OCI-M2 (cell line): ENCODE results near the gene CTSW.
A peak's percentile ranks its signal among the peaks of the same experiment; 100 is the strongest.

Source experiments
- DNase-seq: peaks from one replicate; lab custom pipeline; 2025; ENCODE audit not compliant: unreplicated experiment; lab: John Stamatoyannopoulos, UW

Gene CTSW

DNA sequence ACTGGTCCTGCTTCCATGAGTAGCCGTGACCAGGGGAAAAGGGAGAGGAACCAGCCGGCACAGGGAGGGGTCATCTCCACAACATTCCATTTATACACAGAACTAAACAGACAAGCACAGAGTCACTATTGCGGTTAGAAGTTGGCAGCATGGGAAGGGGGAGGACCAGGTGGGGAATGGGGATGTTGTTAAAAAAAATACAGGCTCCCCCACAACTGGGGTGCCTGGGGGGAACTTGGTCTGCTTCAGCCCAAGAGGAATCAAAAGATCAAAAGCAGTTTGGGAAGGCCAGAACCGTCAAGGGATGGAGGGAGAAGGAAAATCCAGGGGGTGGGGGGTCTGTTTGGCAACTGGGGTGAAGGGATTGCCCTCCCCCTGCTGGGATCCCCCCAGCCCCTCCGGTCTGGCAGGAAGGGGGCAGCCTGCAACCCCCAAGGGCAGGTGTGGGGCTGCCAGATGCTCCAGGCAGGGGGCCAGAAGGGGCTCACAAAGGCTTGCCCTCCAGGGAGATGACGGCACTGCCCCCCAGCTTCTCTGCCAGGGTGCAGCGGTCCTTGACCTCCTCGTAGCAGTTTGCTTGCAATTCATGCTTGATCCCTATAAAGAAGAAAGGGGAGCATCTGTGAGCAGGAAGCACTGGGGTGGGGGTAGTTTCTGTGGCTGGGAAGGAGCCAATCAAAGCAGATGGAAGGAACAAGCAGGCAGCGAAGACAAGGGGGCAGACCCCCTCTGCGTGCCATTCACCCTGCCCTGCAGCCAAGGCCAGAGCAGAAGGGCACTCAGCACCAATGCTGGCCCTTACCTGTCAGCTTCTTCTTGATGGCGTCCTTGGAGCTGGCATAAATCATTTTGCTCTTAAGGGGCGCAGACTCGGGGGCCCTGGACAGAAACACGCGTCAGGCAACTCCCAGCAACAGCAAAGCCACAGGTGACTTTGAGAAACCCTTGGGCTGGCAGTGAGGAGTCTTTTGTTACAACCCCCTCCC lies 24.5 kb upstream of the CTSW start:
- DNase-seq: no peak

DNA sequence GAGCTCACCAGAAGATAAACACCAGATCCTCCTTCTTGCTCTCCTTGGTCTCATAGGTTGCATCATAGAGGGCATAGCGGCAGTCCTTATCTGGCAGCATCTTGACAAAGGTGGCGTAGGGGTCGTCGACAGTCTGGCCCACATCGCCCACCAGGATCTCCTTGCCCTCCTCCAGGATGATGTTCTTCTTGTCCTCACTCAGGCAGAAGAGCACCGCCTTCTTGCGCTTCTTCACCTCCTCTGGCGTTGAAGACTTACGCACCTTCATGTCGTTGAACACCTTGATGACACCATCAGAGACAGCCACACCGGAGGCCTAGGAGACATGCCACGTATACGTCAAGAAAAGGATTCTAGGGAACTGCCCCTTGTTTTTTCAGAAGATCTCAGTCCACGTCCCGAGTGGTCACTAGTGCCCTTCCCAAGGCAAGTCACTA lies 23.7 kb upstream of the CTSW start:
- DNase-seq: no peak

DNA sequence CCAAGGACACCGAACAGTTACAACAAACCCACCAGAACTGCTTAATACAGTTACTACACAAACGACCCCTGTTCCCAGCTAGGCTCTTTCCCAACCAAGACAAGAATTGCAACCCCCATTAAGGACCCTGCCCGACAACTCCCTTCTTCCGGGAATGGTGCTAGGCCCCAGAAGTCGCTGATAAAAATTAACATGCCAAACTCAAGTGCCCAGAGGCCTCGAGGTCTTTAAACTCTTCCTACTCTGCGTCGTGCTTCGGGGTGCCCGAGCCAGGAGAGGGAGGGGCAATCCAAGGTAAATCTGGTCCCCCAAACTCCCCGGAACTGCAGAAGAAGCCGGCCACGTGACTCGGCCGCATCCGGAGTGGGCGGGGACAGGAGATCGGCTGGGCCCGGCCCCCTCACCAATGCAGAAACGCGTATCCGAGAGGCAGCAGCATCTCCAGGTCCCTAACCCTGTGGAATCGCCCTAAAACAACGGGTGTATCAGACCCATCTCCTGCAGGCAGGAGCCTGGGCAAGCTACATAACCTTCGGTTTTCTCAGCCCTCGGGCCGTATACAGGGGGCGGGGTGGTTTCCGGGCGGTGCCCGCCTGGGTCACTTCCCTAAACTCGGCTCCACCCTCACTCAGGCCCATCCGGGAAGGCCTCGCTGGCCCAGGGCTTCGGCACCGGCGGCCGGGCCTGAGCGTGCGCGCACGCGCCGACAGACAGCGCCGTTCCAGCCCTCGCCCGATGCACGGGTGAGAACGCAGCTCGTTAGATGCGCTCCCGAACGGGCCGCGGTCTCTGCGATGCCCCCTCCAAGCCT lies 22.7 kb upstream of the CTSW start:
- no peak for DNase-seq

DNA sequence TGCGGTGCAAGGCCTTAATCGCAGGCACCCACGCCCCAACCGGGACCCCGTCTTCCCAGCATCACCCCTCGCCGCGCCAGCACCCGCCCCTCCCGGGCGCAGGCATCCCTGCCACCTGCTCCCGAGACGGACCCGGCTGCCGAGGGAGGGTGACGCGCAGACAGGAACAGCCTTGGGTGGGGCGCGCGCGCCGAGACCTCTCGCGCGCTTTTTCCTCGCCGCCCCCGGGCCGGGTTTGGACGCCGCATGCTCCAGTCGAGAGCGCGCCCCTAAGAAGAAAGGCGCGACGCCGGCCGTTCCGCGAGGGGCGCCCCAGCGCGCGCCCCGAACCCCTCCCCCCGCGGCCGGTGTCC lies 22.2 kb upstream of the CTSW start:
- no peak for DNase-seq

DNA sequence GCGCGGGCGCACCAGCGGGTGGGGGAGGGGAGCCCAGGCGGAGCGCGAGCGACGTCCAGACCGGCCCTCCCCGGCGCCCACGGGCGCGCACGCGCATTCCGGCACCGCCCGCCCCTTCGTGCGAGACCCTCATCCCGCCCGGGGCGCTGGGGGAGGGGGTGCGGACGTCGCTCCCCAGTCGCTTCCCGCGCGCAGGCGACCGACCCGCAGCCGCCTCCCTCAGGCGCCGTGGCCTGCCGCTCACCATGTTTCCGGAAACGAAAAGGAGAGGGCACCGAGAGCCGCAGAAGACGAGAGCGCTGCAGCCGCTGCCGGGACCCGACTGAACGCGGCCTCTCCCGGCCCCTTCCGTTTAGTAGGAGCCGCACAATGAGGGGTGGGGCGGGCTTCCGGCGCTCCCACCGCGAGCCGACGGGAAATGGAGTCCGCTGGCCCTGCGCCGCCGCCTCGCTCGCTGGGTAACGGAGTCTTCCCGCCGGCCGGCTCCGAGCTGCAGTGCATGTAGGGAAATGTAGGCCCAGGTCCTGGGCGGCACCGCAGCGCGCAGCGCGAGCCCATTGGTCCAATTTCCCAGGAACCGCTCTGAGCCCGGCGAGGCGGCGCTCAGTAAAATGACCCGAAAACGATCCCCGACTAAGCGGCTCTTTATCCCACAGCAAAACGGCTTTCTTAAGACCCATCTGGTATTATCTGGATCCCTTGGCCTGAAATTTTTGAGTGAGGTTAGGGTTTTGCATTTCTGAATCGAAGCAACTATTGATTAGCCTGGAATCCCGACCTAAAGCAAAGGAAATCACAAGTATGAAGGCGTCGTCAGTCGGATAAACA lies 21.6 kb upstream of the CTSW start, which contains the start of gene CFL1:
Gene CFL1, minus strand, starts transcription at position 328 of the 828 bp plus-strand sequence. Its CDS starts 81 bp downstream, at position 247.
- peak; percentile 60 for DNase-seq

DNA sequence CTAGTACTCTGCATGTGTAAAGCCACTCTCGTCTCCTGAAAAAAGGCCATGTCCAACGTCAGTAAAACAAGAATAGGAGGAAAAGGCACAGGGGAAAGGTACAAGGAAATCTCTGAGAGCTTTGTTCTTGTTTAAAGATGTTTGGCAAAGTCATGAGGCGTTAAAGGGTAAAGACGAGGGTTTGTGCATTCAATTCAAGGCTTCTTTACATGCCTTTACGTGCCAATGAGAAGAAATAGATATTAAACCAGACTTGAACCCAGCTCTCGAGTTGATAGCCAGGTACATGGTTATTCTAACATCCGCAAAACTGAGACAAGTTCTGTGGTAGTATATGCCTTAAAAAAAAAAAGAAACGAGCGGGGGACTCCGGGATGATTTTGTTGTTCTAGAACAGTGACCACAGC lies 21.0 kb upstream of the CTSW start:
- DNase-seq: no peak

DNA sequence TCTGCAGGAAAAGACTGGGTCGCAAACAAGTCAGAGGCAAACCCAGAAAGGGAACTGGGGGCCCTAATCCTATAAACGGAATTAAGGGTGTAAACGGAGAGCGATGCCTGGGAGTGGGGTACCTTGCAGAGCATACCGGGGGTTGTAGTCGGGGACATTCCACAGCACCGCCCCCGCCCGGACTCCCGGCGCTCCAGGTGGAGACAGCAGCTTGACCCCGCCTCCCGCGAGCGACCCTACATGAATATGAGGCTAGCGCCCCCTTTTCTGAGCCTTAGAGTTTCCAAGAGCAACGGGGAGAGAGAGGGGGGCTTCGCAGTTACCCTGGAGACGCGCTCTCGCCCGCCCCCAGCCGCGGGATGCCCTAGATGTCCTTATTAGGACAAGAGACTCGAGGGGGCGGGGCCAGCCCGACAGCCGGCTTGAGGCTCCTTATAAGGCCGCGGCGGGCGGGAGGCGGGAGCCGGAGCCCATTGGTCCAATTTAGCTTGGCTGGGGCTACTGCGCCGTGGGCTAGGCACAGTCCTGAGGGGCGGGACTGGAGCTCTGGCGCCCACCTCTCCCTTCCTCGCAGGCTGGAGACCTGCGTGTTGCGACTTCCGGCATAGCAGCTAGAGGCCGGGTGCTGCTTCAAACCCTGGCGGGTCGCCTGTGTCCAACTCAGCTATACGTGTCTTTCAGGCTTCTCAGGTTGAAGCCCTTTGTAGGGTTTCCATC lies 20.4 kb upstream of the CTSW start:
- peak; percentile 89 for DNase-seq

DNA sequence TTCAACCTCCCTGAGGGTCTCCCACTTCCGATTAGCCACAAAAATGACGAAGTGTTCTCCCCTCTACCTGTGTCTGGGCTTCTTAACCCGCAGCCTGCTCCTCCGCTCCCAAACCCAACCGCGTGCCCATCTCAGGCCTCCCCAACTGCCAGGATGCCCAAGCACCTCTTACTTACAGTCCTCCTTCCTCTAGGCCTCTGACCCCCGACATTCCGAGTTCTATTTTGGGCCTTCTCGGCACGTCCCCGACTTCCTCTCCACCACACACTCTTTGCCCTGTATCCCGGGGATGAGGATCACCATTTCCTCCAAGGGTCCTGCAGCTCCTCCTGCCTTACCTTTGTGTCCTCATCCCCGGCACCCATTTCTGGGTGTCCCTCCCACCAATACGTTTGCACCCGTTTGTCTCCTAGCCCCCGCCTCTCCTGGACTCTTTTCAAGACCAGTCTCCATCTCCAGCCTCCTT lies 19.8 kb upstream of the CTSW start:
- DNase-seq: no peak

DNA sequence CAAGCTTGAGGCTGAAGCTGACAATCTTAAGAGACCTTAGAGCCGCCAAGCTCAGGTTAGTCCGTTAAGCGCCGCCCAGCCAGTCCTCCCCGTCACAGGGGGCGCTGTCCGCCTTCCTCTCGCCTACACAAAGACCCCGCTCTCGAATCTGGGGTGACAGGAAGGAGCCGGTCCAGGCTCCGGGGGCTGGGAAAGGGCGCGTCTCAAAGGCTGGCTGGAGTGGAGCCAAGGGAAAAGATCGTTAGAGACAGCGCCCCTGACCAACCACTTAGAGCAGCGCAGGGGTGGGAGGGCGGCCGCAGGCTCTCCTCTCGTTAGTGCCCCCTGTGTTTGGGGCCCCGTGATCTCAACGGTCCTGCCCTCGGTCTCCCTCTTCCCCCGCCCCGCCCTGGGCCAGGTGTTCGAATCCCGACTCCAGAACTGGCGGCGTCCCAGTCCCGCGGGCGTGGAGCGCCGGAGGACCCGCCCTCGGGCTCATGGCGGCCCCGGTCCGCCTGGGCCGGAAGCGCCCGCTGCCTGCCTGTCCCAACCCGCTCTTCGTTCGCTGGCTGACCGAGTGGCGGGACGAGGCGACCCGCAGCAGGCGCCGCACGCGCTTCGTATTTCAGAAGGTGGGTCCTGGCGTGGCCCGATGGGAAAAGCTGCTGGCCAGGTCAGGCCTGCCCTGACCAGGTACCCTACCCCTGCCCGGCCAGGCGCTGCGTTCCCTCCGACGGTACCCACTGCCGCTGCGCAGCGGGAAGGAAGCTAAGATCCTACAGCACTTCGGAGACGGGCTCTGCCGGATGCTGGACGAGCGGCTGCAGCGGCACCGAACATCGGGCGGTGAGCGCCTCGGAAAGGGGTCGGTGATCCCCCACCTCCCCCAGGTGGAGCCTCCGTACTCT lies 19.1 kb upstream of the CTSW start, which contains the start of gene MUS81:
Gene MUS81, plus strand, starts transcription at position 156 of the 887 bp plus-strand sequence. Its CDS starts 321 bp downstream, at position 477.
- DNase-seq: peak; percentile 85

DNA sequence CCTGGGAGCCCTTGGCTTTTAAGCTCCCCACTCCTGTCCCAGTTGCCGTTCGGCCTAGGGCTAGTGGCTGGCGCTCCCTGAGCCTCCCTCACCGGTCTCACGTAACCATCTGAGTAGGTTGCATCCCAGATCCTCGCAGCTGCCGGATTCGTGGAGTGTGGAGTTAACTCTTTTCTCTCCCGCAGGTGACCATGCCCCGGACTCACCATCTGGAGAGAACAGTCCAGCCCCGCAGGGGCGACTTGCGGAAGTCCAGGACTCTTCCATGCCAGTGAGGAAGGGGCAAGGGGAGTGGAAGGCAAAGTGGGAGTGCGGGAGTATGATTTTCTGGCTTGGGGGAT lies 18.5 kb upstream of the CTSW start:
- no peak for DNase-seq

DNA sequence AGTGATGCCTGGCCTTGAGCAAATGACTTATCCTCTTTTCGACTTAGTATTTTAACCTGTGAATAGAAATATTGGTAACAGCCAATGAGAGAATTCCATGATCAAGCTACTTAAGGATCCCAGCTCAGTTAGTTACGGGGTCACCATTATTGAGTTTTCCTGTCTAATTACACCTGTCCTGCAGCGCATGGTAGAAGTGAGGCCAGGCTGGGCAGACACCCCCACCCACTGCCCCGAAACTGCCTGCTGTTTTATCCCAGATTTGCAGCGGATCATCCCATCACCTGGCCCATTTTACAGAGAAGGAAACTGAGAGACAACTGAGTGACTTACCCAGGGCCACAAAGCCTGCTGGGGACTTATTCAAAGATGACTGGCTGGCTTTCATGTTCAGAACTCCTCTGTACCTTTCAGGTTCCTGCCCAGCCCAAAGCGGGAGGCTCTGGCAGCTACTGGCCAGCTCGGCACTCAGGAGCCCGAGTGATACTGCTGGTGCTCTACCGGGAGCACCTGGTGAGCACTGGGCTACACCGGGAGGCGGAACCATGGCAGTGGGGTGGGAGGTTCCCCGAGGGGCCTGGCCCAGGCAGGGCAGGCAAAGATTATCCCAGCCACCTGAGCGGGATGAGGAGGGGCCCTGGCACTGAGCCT lies 18.0 kb upstream of the CTSW start:
- DNase-seq: no peak

DNA sequence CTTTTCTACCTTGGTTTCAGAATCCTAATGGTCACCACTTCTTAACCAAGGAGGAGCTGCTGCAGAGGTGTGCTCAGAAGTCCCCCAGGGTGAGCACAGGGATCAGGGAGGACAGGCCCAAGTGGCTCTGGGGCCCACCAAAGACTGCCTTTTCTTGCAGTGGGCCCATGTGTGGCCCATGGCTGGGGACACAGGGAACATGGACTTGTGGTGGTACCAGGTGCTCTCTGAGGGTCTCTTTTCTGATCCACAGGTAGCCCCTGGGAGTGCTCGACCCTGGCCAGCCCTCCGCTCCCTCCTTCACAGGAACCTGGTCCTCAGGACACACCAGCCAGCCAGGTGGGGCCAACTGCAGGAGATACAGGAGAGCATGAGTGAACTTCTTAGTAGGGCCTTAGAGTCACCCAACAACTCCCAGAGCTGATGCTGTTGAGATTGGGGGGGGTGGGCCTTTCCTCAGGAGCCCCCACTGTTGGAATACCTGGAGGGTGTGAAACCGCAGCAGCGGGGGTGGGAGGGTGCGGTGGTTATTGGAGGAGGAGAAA lies 17.4 kb upstream of the CTSW start:
- DNase-seq: no peak

DNA sequence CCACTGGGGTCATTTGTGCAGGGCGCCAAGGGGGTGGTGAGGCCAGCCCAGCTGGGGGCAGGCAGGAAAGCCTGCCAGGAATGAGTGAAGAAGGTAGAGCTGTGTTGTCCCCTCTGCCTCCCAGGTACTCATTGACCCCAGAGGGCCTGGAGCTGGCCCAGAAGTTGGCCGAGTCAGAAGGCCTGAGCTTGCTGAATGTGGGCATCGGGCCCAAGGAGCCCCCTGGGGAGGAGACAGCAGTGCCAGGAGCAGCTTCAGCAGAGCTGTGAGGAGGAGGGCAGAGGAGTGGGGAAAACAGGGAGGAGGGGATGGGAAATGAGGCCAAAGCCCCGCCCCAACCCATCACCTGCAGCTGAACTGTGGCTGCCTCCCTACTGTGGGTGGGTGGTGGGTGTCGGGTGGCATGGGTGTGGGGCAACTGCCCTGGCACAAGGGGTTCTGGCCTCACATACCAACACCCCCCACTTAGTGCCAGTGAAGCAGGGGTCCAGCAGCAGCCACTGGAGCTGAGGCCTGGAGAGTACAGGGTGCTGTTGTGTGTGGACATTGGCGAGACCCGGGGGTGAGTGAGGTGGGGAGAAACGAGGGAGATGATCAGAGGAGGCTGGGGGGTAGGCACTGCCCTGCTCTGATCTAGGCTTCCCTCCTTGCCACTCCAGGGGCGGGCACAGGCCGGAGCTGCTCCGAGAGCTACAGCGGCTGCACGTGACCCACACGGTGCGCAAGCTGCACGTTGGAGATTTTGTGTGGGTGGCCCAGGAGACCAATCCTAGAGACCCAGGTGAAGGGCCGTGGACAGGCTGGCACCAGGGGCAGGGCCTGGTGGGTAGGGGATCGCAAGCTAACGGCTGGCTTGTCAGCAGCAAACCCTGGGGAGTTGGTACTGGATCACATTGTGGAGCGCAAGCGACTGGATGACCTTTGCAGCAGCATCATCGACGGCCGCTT lies 16.4 kb upstream of the CTSW start:
- no peak for DNase-seq

DNA sequence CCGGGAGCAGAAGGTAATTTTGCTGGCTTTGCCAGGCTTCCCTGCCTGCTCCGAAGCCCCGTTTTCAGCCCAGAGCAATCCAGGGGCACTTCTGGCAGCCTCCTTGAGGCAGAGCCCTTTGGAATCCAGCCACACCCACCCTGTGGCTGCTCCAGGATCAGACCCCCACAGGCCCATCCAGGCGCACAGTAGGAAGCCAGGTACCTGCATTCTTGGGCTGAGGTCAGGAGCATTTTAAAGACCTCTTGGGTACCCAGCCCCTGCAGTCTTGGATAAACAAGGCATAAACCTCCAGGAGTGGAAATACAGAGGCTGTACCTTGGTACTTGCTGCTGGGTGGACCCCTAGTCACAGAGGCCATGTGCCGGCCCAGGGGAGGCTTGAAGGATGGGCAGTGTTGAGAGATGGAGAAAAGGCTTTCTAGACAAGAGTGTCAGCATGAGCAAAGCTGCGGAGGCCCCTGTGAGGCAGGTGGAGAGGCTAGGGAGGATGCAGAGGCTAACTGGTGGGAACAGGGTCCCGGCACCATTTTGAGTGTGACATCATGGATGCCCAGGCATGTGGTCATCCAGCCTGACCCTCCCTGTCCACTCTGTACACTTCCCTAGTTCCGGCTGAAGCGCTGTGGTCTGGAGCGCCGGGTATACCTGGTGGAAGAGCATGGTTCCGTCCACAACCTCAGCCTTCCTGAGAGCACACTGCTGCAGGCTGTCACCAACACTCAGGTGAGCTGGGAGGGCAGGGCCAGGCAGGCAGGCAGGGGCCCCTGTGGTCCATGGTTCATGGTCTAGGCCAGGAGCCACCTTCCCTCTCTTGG lies 15.5 kb upstream of the CTSW start:
- DNase-seq: no peak

DNA sequence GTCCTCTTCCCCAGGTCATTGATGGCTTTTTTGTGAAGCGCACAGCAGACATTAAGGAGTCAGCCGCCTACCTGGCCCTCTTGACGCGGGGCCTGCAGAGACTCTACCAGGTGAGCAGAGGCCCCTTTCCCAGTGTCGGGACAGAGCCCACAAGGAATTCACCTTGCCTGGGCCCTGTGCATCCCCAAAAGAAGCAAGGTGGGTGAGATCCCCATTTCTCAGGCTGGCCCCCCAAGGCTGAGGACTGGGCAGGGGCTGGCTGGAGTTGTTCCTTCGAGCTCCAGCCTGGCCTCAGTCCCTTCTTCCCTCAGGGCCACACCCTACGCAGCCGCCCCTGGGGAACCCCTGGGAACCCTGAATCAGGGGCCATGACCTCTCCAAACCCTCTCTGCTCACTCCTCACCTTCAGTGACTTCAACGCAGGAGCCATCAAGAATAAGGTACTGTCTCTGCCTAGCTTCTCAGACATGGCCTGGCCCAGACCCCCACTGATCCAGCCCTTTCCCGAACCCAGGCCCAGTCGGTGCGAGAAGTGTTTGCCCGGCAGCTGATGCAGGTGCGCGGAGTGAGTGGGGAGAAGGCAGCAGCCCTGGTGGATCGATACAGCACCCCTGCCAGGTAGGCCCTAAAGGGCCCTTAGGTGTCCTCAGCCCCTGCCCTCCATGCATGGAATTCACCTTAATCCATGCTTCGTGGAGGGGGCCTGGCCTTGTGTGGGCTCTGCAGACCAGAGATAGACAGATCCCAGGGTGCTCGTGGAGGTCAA lies 14.7 kb upstream of the CTSW start:
- no peak for DNase-seq
